OCI-LY3 (cell line): ENCODE data around the gene PREX1.

Source experiments
- H2AFZ ChIP-seq: fragments of 200-600, 300-600 bp; shearing (Covaris generic); 2 replicates; pipeline ENCODE4 v1.6.0; 2014; ENCODE audit warnings: antibody characterized with exemption, low read depth, low read length
- H3K27ac ChIP-seq: fragments of 200-600, 300-600 bp; sonication (generic); 2 replicates; pipeline ENCODE4 v1.5.1; 2014; ENCODE audit warnings: mild to moderate bottlenecking, low read length, moderate library complexity, mixed read lengths
- H3K27me3 ChIP-seq: fragments of 200-600, 300-600 bp; sonication (generic); 2 replicates; pipeline ENCODE4 v1.6.1; 2014; ENCODE audit warnings: low read depth, low read length, mixed read lengths
- H3K36me3 ChIP-seq: fragments of 200-600, 300-600 bp; sonication (generic); replicated peaks from 2 replicates; pipeline ENCODE3; 2014; ENCODE audit warnings: low read depth, low read length, mixed read lengths
- H3K4me1 ChIP-seq: fragments of 300-600, 200-600 bp; sonication (generic); 2 replicates; pipeline ENCODE4 v1.6.1; 2014; ENCODE audit warnings: low read length, mixed read lengths
- H3K4me2 ChIP-seq: fragments of 200-600, 300-600 bp; sonication (generic); 2 replicates; pipeline ENCODE4 v1.6.1; 2014; ENCODE audit warnings: low read length, mixed read lengths
- H3K4me3 ChIP-seq: fragments of 300-600, 200-600 bp; sonication (generic); 2 replicates; pipeline ENCODE4 v1.5.1; 2014; ENCODE audit warnings: antibody characterized with exemption, mild to moderate bottlenecking, low read length, moderate library complexity
- H3K79me2 ChIP-seq: fragments of 300-600, 200-600 bp; shearing (Covaris generic); 2 replicates; pipeline ENCODE4 v1.6.1; 2014; ENCODE audit warnings: mild to moderate bottlenecking, low read length, mixed read lengths
- H3K9ac ChIP-seq: fragments of 300-600, 200-600 bp; shearing (Covaris generic); 2 replicates; pipeline ENCODE4 v1.6.0; 2014; ENCODE audit warnings: mild to moderate bottlenecking, low read length, moderate library complexity
- H3K9me3 ChIP-seq: fragments of 200-600, 300-600 bp; shearing (Covaris generic); 2 replicates; pipeline ENCODE4 v1.6.1; 2014; ENCODE audit warnings: low read length, mixed read lengths; ENCODE audit not compliant: insufficient read depth
- H4K20me1 ChIP-seq: fragments of 200-600, 300-600 bp; sonication (generic); 2 replicates; pipeline ENCODE4 v1.6.1; 2016; ENCODE audit warnings: low read length, mixed read lengths; ENCODE audit not compliant: insufficient read depth
- EZH2phosphoT487 ChIP-seq: fragments of 200-600 bp; shearing (Covaris generic); IDR thresholded peaks from 2 replicates; pipeline ENCODE4 v1.6.1; 2018; ENCODE audit warnings: antibody characterized with exemption, mixed run types, low read depth
- TF ChIP-seq, protein P1 (sequence below): fragments of 200-600, 300-600 bp; sonication (generic); IDR thresholded peaks from 2 replicates; pipeline ENCODE4 v1.5.1; 2014; ENCODE audit warnings: antibody characterized with exemption, low read length, low read depth

PREX1 gene

GRCh38 chr20:48795732-48796131 is 32.1 kb downstream of the PREX1 start:
- no peaks in the 10 kb centered on the region for H3K27me3 ChIP-seq
- H3K4me1 ChIP-seq, result peaks cover 11% of the 10 kb centered on the region
- no peak overlapping the region for H3K4me2 ChIP-seq
- peaks cover 30% of the 10 kb centered on the region for H4K20me1 ChIP-seq
- TF ChIP-seq EZH2phosphoT487, result no peak
- TF ChIP-seq, protein P1, sequence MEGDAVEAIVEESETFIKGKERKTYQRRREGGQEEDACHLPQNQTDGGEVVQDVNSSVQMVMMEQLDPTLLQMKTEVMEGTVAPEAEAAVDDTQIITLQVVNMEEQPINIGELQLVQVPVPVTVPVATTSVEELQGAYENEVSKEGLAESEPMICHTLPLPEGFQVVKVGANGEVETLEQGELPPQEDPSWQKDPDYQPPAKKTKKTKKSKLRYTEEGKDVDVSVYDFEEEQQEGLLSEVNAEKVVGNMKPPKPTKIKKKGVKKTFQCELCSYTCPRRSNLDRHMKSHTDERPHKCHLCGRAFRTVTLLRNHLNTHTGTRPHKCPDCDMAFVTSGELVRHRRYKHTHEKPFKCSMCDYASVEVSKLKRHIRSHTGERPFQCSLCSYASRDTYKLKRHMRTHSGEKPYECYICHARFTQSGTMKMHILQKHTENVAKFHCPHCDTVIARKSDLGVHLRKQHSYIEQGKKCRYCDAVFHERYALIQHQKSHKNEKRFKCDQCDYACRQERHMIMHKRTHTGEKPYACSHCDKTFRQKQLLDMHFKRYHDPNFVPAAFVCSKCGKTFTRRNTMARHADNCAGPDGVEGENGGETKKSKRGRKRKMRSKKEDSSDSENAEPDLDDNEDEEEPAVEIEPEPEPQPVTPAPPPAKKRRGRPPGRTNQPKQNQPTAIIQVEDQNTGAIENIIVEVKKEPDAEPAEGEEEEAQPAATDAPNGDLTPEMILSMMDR, result no peak
- H3K36me3 ChIP-seq, result no peaks in the 10 kb centered on the region
- H3K9me3 ChIP-seq, result no peaks in the 10 kb centered on the region
- H3K4me3 ChIP-seq, result no peak overlapping the region
- H2AFZ ChIP-seq, result no peak overlapping the region
- H3K9ac ChIP-seq, result no peak overlapping the region
- no peaks in the 10 kb centered on the region for H3K79me2 ChIP-seq
- no peak overlapping the region for H3K27ac ChIP-seq

GRCh38 chr20:48794816-48795457 is 32.9 kb downstream of the PREX1 start:
- H3K27me3 ChIP-seq, result no peaks in the 10 kb centered on the region
- H3K4me3 ChIP-seq, result no peak overlapping the region
- H3K9ac ChIP-seq, result no peak overlapping the region
- no peaks in the 10 kb centered on the region for H3K9me3 ChIP-seq
- no peak for TF ChIP-seq EZH2phosphoT487
- TF ChIP-seq, protein P1, result no peak
- H3K79me2 ChIP-seq, result no peaks in the 10 kb centered on the region
- no peak overlapping the region for H2AFZ ChIP-seq
- H3K36me3 ChIP-seq, result no peaks in the 10 kb centered on the region
- peaks cover 11% of the 10 kb centered on the region for H3K4me1 ChIP-seq
- no peak overlapping the region for H3K27ac ChIP-seq
- peaks cover 28% of the 10 kb centered on the region for H4K20me1 ChIP-seq
- H3K4me2 ChIP-seq, result no peak overlapping the region

- no peak for TF ChIP-seq EZH2phosphoT487
- TF ChIP-seq, protein P1, result no peak
- no peak overlapping the region for H2AFZ ChIP-seq
- no peaks in the 10 kb centered on the region for H3K9me3 ChIP-seq
- peaks cover 28% of the 10 kb centered on the region for H4K20me1 ChIP-seq
- H3K36me3 ChIP-seq, result no peaks in the 10 kb centered on the region
- no peak overlapping the region for H3K4me3 ChIP-seq
- no peak overlapping the region for H3K9ac ChIP-seq
- no peak overlapping the region for H3K27ac ChIP-seq
- H3K4me1 ChIP-seq, result peaks cover 16% of the 10 kb centered on the region
- H3K27me3 ChIP-seq, result no peaks in the 10 kb centered on the region
- H3K79me2 ChIP-seq, result no peaks in the 10 kb centered on the region
- no peak overlapping the region for H3K4me2 ChIP-seq
Observed at GRCh38 chr20:48794360-48794759, 33.4 kb downstream of the PREX1 start.

DNA sequence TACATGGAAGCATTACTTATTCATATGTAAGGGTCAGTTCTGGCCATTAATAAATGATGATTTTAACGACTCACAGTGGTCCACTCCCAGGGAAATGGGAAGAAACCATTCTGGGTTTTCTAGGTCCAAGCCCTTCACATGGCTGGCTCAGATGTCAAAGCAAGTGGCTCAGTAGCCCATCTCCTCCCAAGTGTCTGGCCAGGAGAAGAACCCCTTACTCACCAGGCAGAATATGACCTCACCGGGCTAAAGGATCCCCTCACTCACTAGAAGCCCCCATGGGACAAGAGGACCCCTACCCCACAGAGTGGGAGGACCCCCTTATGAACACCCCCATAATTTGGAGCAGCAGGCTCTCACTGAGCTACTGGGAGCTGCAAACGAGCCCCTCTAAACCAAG is 34.0 kb downstream of the PREX1 start:
- H2AFZ ChIP-seq, result no peak overlapping the region
- H3K9ac ChIP-seq, result no peak overlapping the region
- H3K79me2 ChIP-seq, result no peaks in the 10 kb centered on the region
- TF ChIP-seq EZH2phosphoT487, result no peak
- TF ChIP-seq, protein P1, result no peak
- no peaks in the 10 kb centered on the region for H3K27me3 ChIP-seq
- H3K4me1 ChIP-seq, result peaks cover 22% of the 10 kb centered on the region
- no peaks in the 10 kb centered on the region for H3K36me3 ChIP-seq
- no peaks in the 10 kb centered on the region for H3K9me3 ChIP-seq
- H3K4me3 ChIP-seq, result no peak overlapping the region
- peaks cover 28% of the 10 kb centered on the region for H4K20me1 ChIP-seq
- H3K4me2 ChIP-seq, result no peak overlapping the region
- H3K27ac ChIP-seq, result no peak overlapping the region
